GM18511 (cell line): ENCODE results near the gene PNMA6F.
"Not testable (repeated sequence)": the region's sequence is repeated elsewhere in the genome, so short reads cannot be mapped to it uniquely, and the experiment has no call there.

Experiments used
- ATAC-seq: cut with Tn5 transposase; IDR thresholded peaks from one replicate; pipeline ENCODE4 v1.9.1; 2021; ENCODE audit warnings: mild to moderate bottlenecking, moderate library complexity; ENCODE audit not compliant: unreplicated experiment

PNMA6F gene

DNA sequence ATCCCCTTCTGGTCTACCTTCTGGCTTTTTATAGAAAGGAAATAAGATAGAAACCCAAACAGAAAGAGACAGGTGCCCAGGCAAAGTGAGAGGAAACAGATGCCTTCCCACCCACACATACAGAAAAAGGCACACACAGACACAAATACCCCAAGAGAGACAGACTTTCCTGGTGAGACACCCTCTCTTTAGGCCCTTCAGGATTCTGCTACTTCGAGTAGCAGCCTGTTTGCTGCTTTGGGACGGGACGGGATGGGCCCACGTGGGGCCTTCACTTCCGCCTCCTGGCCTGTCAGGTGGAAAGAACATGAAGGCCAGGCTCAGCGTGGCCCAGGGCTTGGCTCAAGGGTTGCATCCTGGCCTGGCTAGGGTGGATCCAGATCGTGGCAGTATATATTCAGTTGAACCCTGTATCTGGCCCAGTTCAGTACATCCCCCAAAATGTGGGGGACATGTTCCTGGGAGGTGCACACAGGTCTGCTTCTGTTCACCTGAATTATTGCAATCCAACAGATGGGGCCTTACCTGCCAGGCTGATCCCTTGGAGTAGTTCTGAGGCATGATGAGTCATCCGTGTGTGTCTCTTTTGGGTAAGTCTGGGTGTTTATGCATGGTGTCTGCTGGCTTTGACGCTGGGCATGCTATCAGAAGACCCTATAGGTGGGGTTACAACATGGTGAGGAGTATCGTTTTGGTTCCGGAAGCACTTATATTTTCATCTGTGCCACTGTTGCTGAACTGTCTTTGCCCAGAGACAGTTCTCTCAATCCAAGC, 14.7 kb upstream of the PNMA6F start:
- peak; percentile 52 for ATAC-seq

GRCh38 chrX:153334654-153335295, 13.2 kb upstream of the PNMA6F start:
- no peak for ATAC-seq

GRCh38 chrX:153333821-153334653, 12.5 kb upstream of the PNMA6F start, which contains the start of gene ZNF275:
ZNF275 (plus strand) TSS chrX:153334153; CDS start chrX:153336680, 2,527 bp downstream.
- ATAC-seq: peak; percentile 83

DNA sequence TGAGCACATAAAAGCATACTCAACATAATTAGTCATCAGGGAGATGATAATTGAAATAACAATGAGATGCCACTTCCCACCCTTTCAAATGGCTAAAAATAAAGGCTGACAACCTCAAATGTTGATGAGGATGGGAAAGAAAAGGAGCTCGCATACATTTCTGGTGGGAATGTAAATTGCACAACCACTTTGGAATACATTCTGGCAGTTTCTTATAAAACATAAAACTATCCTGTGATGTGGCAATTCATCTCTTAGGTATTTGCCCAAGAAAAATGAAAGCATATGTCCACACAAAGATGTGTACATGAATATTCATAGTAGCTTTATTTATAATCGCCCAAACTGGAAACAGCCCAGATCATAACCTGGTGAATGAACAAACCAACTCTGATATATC, 11.7 kb upstream of the PNMA6F start:
- no peak for ATAC-seq

DNA sequence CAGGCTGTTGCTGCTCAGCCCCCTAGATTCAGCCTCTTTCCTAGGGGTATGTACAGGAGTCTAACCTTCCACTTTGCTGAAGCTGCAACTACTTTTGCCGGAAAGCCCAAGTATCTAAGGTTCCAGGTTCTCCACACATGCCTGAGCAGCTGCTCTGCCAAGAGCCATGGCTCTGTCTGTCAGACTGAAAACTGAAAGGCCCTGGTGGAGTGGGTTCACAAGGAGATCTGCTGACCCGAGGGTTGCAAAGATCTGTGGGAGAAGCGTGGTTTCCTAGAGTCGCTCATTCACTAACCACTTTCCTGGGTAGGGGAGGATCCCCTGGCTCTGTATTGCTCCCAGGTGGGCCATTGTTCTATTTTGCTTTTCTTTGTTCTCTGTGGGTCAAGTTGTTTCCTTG, 6.0 kb upstream of the PNMA6F start:
- no peak for ATAC-seq

DNA sequence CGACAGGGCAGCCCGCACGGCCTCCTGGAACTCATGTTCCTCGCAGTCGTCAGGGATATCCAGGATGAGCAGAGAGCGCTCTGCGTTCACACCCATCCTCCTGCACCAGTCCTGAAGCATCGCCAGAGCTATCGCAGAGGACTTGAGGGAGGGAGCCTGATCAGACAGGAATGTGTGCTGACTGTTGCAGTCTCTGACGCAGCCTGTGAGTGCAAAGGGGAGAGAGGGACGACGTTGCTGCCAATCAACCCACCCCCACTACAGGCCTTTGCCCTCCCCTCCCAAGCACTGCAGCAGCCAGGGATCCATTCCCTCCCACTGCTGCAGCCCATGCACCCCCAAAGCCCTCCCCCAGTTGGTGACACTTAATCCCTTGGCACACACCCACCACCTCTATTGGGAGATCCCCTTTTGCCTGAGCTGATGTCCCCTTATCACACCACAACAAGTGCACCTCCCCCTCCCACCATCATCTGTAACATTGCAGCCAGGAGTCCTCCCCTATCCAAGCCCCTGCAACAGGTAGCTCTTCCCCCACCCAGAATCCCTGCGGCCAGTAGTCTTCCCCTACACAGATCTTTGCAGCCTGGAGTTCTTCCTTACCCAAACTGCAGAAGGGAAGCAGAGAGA, 897 bp downstream of the PNMA6F start:
- no peak for ATAC-seq

- ATAC-seq: not testable (repeated sequence)
These were observed 1.5 kb downstream of the PNMA6F start for GRCh38 chrX:153320047-153320443.

GRCh38 chrX:153319295-153320046, 2.1 kb downstream of the PNMA6F start:
- no peak for ATAC-seq

DNA sequence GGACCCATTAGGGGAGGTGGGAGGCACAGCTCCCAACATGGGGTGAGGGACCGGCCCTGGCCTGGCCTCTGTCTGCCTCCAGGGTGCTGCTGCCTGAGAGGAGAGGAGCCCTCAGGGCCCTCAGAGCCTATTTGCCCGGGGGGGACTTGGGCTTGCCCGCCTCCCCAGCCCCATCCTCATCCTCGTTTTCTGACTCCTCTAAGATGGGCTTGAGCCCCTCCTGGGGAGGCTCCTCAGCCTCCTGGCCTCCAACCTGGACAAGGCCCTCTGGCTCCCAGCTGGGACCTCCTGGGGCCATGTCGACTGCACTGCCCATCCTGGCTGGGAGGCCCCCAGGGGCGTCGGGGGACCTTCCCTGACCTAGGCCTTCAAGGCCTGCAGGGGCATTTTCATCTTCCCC, 2.8 kb downstream of the PNMA6F start:
- no peak for ATAC-seq

DNA sequence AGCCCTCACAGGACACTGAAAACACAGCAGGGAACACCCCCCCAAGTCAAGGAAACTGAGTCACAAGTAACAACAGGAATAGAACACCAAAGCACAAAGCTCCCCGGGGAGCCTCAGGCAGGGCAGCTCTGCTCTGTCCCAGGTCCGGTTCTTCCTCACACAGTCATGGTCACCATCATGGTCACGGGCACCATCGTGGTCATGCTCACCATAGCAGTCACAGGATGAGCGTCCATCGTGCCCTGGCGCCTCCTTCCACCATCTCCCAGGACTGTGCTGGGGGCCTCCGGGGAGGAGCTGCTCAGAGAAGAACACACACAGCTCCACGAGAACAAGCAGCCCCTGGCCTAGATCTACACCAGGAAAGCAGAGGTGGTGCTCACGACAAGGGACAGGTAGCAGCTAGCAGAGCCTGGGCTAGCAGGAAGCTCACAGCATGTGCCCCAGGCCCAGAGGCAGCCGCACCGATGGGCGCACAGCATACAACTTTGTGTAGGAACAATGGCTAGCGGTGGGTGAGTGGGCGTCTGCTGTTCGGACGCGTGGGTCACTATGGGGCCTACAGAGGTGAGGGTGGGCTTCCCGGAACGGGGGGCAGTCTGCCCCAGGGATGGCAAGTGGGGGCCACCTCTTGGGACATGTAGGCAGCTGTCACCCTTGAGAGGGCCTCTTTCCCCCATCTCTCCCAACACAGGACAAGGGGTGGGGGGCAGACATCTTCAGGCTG, 3.4 kb downstream of the PNMA6F start:
- no peak for ATAC-seq

DNA sequence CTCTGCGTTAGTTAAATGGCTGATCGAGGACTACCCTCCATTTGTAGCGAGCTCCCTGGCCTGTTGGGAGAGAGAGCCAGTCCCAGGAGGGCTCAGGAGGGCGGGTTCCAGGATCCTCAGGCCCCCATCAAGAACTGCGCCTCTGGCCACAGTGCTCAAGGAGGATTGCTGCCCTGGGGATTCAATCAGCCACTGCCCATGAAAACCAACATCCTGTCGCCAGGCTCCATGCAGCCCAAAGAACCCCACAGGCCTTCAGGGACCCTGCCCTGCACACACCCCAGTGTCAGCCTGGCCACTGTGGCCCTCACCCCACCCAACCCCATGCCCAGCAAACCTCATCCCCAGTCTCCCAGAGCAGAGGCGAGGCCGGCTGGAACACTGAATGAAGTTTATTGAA, 4.3 kb downstream of the PNMA6F start:
- ATAC-seq: no peak

GRCh38 chrX:153312842-153313241, 8.7 kb downstream of the PNMA6F start:
- ATAC-seq: no peak

DNA sequence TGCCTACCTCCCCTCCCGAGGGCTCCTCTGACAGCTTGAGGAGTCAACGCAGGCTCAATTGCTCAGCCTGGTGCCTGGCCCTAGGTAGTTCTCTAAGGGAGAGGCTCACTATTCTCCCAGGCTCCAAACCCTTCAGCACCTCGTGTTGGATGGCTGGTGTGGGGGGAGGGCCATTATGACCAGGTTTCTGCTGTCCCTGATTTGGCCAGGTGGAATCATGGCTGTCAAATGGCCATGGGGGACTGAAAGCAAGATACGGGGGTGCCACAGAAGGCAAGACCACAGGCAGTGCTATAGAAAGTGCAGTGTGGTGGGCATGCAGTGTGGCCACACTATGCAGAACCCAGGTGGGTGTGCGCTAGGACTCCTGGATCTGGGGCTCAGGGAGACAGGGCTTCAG, 9.5 kb downstream of the PNMA6F start:
- no peak for ATAC-seq

GRCh38 chrX:153310901-153311300, 10.7 kb downstream of the PNMA6F start:
- ATAC-seq: no peak

DNA sequence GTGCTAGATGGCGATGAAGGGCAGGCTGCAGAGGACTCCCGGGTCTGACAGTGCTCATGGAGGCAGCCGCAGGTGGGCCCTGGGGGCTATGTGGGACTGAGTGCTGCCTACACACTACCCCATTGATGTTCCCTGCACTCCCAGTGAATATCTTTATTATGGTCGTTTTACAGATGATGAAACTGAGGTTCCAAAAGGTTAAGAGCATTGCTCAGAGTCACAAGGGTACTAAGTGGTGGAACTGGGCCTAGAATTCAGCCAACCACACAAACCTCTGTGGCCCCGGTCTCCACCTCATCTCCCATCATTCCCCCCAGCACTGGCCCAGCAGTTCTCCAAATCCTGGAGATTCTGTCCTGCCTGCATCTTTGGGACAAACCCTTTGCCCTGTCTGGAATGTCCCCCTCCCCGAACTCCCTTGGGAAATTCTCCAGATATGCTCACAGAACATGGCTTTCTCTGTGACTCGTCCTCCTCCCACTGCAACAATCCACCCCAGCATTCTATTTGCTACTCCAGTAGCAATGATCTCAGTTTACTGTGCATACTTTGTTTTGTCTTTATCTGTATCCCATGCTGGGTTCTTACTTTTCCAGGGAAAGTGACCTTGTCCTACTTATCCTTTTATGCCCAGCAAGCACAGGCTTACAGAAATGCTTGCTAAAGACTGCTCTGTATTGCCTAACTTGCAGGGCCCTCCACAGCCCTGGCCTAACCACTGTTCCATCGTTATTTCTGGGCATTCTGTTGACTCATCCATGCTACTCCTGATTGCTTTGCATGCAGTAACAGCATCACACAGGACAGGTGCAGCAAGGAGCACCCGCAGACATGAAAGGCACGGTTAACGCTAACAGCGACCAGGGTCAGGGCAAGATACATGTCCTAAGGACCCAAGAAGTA, 14.0 kb downstream of the PNMA6F start:
- ATAC-seq: no peak

DNA sequence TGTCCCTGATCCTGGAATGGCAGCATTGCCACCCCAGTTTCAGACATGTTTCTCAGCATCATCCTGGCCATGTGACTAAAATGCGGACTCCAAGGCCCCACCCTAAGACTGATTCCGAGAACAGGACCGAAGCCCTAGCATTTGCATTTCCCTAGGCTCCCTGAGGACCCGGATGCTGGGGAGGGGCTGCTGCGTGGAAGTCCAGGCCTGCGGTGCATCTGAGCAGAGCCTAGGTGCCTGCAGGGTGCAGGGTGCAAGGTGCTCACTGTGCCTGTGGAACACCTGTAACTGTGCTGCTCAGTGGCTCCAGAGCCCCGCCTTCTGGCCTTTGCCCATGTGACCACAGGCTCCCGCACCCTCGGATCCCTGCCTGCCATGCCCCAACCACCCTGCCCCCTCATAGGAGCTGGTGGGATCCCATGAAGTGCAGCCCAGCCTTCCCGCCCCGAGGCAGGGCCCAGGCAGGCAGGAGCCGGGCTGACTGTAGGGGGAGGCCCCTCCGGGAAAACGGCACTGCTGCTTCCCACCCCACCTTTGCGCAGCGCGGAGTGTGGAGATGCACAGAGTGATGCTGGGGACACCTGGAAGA, 14.9 kb downstream of the PNMA6F start:
- ATAC-seq: no peak

GRCh38 chrX:153305972-153306371, 15.6 kb downstream of the PNMA6F start:
- ATAC-seq: no peak

GRCh38 chrX:153304988-153305736, 16.4 kb downstream of the PNMA6F start:
- ATAC-seq: no peak
